ENCODE results near the gene AUTS2.

AUTS2 gene

GRCh38 chr7:69598081-69598486 is at the start of gene AUTS2:
Gene AUTS2, plus strand, starts transcription at chr7:69598475. Its CDS starts 1,179 bp downstream, at chr7:69599654.
- DNase-seq (ENCODE audit: low read depth), result peak; percentile 41

- no peak for DNase-seq (ENCODE audit: low read depth)
Observed at GRCh38 chr7:69550991-69551390, 47.3 kb upstream of the AUTS2 start.

- no peak for DNase-seq (ENCODE audit: low read depth)
Observed at GRCh38 chr7:69553190-69553589, 45.1 kb upstream of the AUTS2 start.

GRCh38 chr7:69561266-69561960 is 36.9 kb upstream of the AUTS2 start:
- DNase-seq (ENCODE audit: low read depth), result no peak

- no peak for DNase-seq (ENCODE audit: low read depth)
Observed at GRCh38 chr7:69564454-69565417, 33.5 kb upstream of the AUTS2 start.

- no peak for DNase-seq (ENCODE audit: low read depth)
Observed at GRCh38 chr7:69567800-69568199, 30.5 kb upstream of the AUTS2 start.

- no peak for DNase-seq (ENCODE audit: low read depth)
Observed at GRCh38 chr7:69568266-69568665, 30.0 kb upstream of the AUTS2 start.

- DNase-seq (ENCODE audit: low read depth), result no peak
Observed at GRCh38 chr7:69575651-69576050, 22.6 kb upstream of the AUTS2 start.

GRCh38 chr7:69577221-69577620 is 21.1 kb upstream of the AUTS2 start:
- DNase-seq (ENCODE audit: low read depth), result no peak

GRCh38 chr7:69585169-69585568 is 13.1 kb upstream of the AUTS2 start:
- DNase-seq (ENCODE audit: low read depth), result no peak

- no peak for DNase-seq (ENCODE audit: low read depth)
Observed at GRCh38 chr7:69586321-69586720, 12.0 kb upstream of the AUTS2 start.

GRCh38 chr7:69588773-69589172 is 9.5 kb upstream of the AUTS2 start:
- DNase-seq (ENCODE audit: low read depth), result no peak

- no peak for DNase-seq (ENCODE audit: low read depth)
Observed at GRCh38 chr7:69591805-69592204, 6.5 kb upstream of the AUTS2 start.

- no peak for DNase-seq (ENCODE audit: low read depth)
Observed at GRCh38 chr7:69593511-69593910, 4.8 kb upstream of the AUTS2 start.

GRCh38 chr7:69595415-69595814 is 2.9 kb upstream of the AUTS2 start:
- DNase-seq (ENCODE audit: low read depth), result no peak

- DNase-seq (ENCODE audit: low read depth), result no peak
Observed at GRCh38 chr7:69596056-69596455, 2.2 kb upstream of the AUTS2 start.

- DNase-seq (ENCODE audit: low read depth), result no peak
Observed at GRCh38 chr7:69596723-69597277, 1.5 kb upstream of the AUTS2 start.

- DNase-seq (ENCODE audit: low read depth), result no peak
Observed at GRCh38 chr7:69597278-69598076, 798 bp upstream of the AUTS2 start.

GRCh38 chr7:69598487-69599285 is 411 bp downstream of the AUTS2 start:
- no peak for DNase-seq (ENCODE audit: low read depth)

- DNase-seq (ENCODE audit: low read depth), result no peak
Observed at GRCh38 chr7:69599286-69599954, 1.1 kb downstream of the AUTS2 start.

Data from stimulated activated CD8-positive, alpha-beta memory T cell treated with anti-CD3 and anti-CD28 coated beads, Interleukin-4, amount 100 ng/mL, for 24 hours (primary cell).